WTC11 (cell line): ENCODE data around the gene ANXA6.

Source experiments
- CREB1 ChIP-seq: sonication (generic); formaldehyde crosslinking; IDR thresholded peaks from 2 replicates; pipeline ENCODE4 v1.8.0; 2023; ENCODE audit warnings: mild to moderate bottlenecking, missing genetic modification reagents
- GABPB1 ChIP-seq: sonication (generic); formaldehyde crosslinking; IDR thresholded peaks from 2 replicates; pipeline ENCODE4 v1.8.1; 2023; ENCODE audit warnings: mild to moderate bottlenecking, missing genetic modification reagents
- JAZF1 ChIP-seq: fragments of 250-450 bp; sonication (Bioruptor Pico); IDR thresholded peaks from 2 replicates; pipeline ENCODE4 v1.9.0; 2021; ENCODE audit warnings: moderate library complexity, mild to moderate bottlenecking, inconsistent platforms
- OVOL2 ChIP-seq: fragments of 250-450 bp; sonication (Bioruptor Pico); IDR thresholded peaks from 2 replicates; pipeline ENCODE4 v1.9.0; 2021; ENCODE audit warnings: mild to moderate bottlenecking, borderline replicate concordance
- RELA ChIP-seq: sonication (generic); formaldehyde crosslinking; IDR thresholded peaks from 2 replicates; pipeline ENCODE4 v1.8.1; 2022; ENCODE audit warnings: missing genetic modification reagents, mild to moderate bottlenecking, borderline replicate concordance
- TP53 ChIP-seq: sonication (generic); formaldehyde crosslinking; IDR thresholded peaks from 2 replicates; pipeline ENCODE4 v1.8.1; 2023; ENCODE audit warnings: mild to moderate bottlenecking, missing genetic modification reagents
- TF ChIP-seq, protein P1 (sequence below): fragments of 200-600 bp; IDR thresholded peaks from 2 replicates; pipeline ENCODE4 v1.8.0; 2022; ENCODE audit warnings: antibody characterized with exemption
- TF ChIP-seq, protein P2 (sequence below): sonication (generic); formaldehyde crosslinking; IDR thresholded peaks from 2 replicates; pipeline ENCODE4 v1.8.1; 2023; ENCODE audit warnings: mild to moderate bottlenecking, moderate library complexity, missing genetic modification reagents
- TF ChIP-seq, protein P3 (sequence below): sonication (generic); formaldehyde crosslinking; IDR thresholded peaks from 2 replicates; pipeline ENCODE4 v1.8.0; 2022; ENCODE audit warnings: mild to moderate bottlenecking, missing genetic modification reagents
- TF ChIP-seq, protein P4 (sequence below): sonication (generic); formaldehyde crosslinking; IDR thresholded peaks from 2 replicates; pipeline ENCODE4 v1.8.1; 2022; ENCODE audit warnings: mild to moderate bottlenecking, missing genetic modification reagents, moderate library complexity, borderline replicate concordance

DNA sequence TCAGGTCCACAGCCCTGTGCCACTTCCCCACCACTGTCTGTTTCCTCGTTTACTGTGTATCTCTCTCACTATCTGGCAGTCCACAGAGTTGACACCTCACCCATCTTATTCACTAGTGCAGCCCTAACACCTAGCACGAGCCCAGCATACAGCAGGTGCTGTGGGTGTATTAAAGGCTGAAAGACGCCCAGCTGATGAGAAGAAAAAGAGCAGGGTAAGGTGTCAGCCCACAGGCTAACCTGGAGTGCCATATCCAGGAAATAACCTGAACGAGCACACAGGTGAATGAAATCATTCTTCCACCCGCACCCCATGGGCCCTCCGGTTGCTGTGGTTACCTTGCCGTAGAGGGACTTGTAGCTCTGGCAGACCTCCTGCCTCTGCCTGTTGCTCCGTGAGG, 18.6 kb downstream of the ANXA6 start:
- TF ChIP-seq, protein P1, sequence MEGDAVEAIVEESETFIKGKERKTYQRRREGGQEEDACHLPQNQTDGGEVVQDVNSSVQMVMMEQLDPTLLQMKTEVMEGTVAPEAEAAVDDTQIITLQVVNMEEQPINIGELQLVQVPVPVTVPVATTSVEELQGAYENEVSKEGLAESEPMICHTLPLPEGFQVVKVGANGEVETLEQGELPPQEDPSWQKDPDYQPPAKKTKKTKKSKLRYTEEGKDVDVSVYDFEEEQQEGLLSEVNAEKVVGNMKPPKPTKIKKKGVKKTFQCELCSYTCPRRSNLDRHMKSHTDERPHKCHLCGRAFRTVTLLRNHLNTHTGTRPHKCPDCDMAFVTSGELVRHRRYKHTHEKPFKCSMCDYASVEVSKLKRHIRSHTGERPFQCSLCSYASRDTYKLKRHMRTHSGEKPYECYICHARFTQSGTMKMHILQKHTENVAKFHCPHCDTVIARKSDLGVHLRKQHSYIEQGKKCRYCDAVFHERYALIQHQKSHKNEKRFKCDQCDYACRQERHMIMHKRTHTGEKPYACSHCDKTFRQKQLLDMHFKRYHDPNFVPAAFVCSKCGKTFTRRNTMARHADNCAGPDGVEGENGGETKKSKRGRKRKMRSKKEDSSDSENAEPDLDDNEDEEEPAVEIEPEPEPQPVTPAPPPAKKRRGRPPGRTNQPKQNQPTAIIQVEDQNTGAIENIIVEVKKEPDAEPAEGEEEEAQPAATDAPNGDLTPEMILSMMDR, result no peak
- no peak for TF ChIP-seq RELA (CRISPR knock-in tag)
- TF ChIP-seq GABPB1 (CRISPR knock-in tag), result no peak
- TF ChIP-seq JAZF1 (CRISPR knock-in tag), result no peak
- TF ChIP-seq OVOL2 (CRISPR knock-in tag), result no peak
- no peak for TF ChIP-seq TP53 (CRISPR knock-in tag)
- no peak for TF ChIP-seq CREB1 (CRISPR knock-in tag)
- TF ChIP-seq, protein P2, sequence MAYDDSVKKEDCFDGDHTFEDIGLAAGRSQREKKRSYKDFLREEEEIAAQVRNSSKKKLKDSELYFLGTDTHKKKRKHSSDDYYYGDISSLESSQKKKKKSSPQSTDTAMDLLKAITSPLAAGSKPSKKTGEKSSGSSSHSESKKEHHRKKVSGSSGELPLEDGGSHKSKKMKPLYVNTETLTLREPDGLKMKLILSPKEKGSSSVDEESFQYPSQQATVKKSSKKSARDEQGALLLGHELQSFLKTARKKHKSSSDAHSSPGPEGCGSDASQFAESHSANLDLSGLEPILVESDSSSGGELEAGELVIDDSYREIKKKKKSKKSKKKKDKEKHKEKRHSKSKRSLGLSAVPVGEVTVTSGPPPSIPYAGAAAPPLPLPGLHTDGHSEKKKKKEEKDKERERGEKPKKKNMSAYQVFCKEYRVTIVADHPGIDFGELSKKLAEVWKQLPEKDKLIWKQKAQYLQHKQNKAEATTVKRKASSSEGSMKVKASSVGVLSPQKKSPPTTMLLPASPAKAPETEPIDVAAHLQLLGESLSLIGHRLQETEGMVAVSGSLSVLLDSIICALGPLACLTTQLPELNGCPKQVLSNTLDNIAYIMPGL (CRISPR knock-in tag), result no peak
- TF ChIP-seq, protein P3, sequence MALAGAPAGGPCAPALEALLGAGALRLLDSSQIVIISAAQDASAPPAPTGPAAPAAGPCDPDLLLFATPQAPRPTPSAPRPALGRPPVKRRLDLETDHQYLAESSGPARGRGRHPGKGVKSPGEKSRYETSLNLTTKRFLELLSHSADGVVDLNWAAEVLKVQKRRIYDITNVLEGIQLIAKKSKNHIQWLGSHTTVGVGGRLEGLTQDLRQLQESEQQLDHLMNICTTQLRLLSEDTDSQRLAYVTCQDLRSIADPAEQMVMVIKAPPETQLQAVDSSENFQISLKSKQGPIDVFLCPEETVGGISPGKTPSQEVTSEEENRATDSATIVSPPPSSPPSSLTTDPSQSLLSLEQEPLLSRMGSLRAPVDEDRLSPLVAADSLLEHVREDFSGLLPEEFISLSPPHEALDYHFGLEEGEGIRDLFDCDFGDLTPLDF, result no peak
- TF ChIP-seq, protein P4, sequence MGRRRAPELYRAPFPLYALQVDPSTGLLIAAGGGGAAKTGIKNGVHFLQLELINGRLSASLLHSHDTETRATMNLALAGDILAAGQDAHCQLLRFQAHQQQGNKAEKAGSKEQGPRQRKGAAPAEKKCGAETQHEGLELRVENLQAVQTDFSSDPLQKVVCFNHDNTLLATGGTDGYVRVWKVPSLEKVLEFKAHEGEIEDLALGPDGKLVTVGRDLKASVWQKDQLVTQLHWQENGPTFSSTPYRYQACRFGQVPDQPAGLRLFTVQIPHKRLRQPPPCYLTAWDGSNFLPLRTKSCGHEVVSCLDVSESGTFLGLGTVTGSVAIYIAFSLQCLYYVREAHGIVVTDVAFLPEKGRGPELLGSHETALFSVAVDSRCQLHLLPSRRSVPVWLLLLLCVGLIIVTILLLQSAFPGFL (CRISPR knock-in tag), result no peak
